Progenitor cell of endocrine pancreas (in vitro differentiated cells): ENCODE results near the gene AGBL1. TPM values are rescaled to one million over a fixed set of nuclear protein-coding genes. Genes with fewer than 3 reads are reported as not detected.

Experiments
- DNase-seq: peaks from one replicate; pipeline ENCODE4 v3.0.0; 2021; ENCODE audit warnings: low spot score; ENCODE audit not compliant: unreplicated experiment
- H3K27ac Mint-ChIP-seq: 2 replicates; pipeline ENCODE4 v1.8.0; 2021; ENCODE audit warnings: mild to moderate bottlenecking, moderate library complexity, mixed read lengths
- H3K27me3 Mint-ChIP-seq: 2 replicates; pipeline ENCODE4 v1.8.0; 2021; ENCODE audit warnings: mixed read lengths
- H3K36me3 Mint-ChIP-seq: 2 replicates; pipeline ENCODE4 v1.8.0; 2022; ENCODE audit warnings: mixed read lengths; ENCODE audit not compliant: insufficient read depth
- H3K4me1 Mint-ChIP-seq: 2 replicates; pipeline ENCODE4 v1.8.0; 2021; ENCODE audit warnings: low read depth, mixed read lengths
- H3K4me3 Mint-ChIP-seq: 2 replicates; pipeline ENCODE4 v1.8.0; 2021; ENCODE audit warnings: low read depth, mild to moderate bottlenecking, moderate library complexity, mixed read lengths
- H3K9me3 Mint-ChIP-seq: 2 replicates; pipeline ENCODE4 v1.8.0; 2021; ENCODE audit warnings: low read depth, mixed read lengths
- total RNA-seq: library from RNA; stranded (reverse); gene quantifications from 2 replicates; pipeline ENCODE4 v1.2.1, GENCODE V29; 2021
- TF ChIP-seq, protein P1 (sequence below): fragments of 200-600 bp; sonication (generic); IDR thresholded peaks from one replicate; pipeline ENCODE4 v1.5.0; 2021; ENCODE audit warnings: antibody characterized with exemption, mild to moderate bottlenecking; ENCODE audit not compliant: unreplicated experiment

The AGBL1 gene
- total RNA-seq, 1 donor from 2014 or later = not detected

DNA sequence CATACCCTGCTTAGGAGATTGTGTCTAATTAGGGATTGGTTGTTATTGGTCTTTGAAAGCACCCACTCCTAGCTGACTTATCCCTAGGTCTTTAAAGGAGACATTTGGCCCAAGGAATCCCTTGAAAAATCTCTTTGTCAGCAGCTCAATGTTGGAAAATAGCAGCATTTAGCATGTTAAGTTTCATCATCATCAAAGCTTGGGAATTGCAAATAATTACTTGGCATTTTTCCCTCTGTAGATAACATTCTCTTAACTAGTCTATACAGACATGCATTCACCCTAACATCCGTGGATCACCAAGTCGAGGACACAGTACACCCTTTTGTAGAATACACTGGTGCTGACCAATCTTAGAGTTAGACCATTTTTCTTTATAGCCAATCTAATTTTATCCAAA is 332.2 kb downstream of the AGBL1 start:
- Mint-ChIP-seq H3K36me3 (no peaks in the 10 kb centered on the region), H3K27ac (no peak overlapping the region), H3K4me1 (no peaks in the 10 kb centered on the region), H3K4me3 (no peak overlapping the region), H3K9me3 (no peaks in the 10 kb centered on the region), H3K27me3 (no peaks in the 10 kb centered on the region)
- no peak for DNase-seq
- TF ChIP-seq, protein P1, sequence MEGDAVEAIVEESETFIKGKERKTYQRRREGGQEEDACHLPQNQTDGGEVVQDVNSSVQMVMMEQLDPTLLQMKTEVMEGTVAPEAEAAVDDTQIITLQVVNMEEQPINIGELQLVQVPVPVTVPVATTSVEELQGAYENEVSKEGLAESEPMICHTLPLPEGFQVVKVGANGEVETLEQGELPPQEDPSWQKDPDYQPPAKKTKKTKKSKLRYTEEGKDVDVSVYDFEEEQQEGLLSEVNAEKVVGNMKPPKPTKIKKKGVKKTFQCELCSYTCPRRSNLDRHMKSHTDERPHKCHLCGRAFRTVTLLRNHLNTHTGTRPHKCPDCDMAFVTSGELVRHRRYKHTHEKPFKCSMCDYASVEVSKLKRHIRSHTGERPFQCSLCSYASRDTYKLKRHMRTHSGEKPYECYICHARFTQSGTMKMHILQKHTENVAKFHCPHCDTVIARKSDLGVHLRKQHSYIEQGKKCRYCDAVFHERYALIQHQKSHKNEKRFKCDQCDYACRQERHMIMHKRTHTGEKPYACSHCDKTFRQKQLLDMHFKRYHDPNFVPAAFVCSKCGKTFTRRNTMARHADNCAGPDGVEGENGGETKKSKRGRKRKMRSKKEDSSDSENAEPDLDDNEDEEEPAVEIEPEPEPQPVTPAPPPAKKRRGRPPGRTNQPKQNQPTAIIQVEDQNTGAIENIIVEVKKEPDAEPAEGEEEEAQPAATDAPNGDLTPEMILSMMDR = no peak

DNA sequence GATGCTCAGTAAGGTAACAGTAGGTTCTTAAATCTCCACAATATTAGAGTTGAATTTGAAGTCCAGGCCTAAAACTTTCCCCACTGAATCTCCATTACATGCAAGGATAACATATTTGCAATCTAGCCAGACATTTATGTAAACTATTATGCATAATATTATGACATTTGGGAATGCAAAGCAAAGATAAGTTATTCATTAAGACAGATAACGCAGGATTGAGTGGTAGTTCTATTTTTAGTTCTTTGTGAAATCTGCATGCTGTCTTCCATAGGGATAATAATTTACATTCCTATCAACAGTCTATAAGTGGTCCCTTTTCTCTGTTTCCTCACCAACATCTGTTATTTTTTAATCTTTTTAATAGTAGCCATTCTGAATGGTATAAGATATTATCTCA is 333.5 kb downstream of the AGBL1 start:
- Mint-ChIP-seq H3K9me3 (no peaks in the 10 kb centered on the region), H3K27ac (no peak overlapping the region), H3K4me3 (no peak overlapping the region), H3K36me3 (no peaks in the 10 kb centered on the region), H3K27me3 (no peaks in the 10 kb centered on the region), H3K4me1 (no peaks in the 10 kb centered on the region)
- TF ChIP-seq, protein P1 = no peak
- DNase-seq = no peak

DNA sequence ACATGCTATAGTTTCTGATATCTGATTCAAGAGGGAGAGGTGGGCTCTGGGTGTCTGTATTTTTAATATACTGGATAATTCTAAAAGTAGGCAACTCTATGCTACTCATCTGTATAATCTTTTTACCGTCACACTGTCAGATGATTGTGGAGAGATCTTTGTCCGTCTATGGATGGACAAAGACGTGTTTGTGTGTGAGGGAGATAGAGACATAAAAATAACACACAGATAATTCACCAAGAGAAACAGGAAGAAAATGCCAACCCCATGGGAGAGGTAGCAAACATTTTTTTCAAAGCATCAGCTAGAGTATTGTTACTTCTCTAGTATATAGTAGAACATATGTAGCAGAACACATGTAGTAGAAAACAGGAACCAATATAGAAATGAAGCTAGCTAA is 346.1 kb downstream of the AGBL1 start:
- Mint-ChIP-seq H3K27me3 (no peaks in the 10 kb centered on the region), H3K4me1 (peaks cover 1% of the 10 kb centered on the region), H3K27ac (no peak overlapping the region), H3K36me3 (no peaks in the 10 kb centered on the region), H3K9me3 (peaks cover 17% of the 10 kb centered on the region), H3K4me3 (no peak overlapping the region)
- TF ChIP-seq, protein P1 = no peak
- DNase-seq = no peak

DNA sequence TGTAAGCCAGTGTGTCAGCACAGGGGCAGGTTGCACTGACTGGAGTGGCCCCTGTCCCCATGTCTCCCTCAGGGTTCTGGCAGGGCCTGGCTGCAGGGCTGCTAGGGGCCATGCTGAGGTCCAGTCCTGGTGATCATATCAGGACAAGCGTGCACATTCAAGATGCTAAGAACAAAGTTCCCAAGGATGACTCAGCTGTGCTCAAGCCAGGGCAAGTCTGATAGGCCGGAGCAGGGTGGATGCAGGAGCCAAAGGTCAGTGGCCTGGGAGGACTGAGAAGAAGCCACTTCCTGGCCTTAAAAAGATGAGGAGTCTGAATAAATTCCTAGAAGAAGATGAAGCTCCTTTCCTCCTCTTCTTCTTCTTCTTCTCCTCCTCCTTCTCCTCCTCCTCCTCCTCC is 353.2 kb downstream of the AGBL1 start:
- TF ChIP-seq, protein P1 = no peak

DNA sequence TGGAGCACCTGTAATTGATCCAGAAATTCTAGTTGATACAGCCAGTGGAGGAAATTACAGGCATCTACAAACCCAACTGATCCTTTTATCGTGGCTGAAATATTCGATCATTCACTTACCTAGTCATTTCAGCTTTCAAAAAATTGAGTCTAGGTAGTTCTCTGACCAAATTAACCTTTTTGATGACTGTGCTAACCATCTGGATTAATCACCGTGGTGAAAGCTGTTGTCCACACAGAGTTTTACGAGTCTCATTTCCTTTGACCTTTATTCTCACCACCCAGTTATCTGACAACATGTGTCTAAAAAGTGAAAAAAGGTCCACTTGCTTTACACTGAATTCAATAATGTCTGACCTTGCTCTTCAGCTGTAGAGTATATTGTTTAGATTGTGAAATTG is 354.3 kb downstream of the AGBL1 start:
- no peak overlapping the region for H3K4me3 Mint-ChIP-seq
- no peak overlapping the region for H3K27ac Mint-ChIP-seq
- no peaks in the 10 kb centered on the region for H3K9me3 Mint-ChIP-seq
- DNase-seq = no peak
- TF ChIP-seq, protein P1 = no peak
- no peaks in the 10 kb centered on the region for H3K27me3 Mint-ChIP-seq
- H3K4me1 Mint-ChIP-seq = peaks cover 6% of the 10 kb centered on the region
- no peaks in the 10 kb centered on the region for H3K36me3 Mint-ChIP-seq

More for the DNA sequence above, 353.2 kb downstream of the AGBL1 start:
- Mint-ChIP-seq H3K27me3 (no peaks in the 10 kb centered on the region), H3K4me1 (peaks cover 5% of the 10 kb centered on the region), H3K4me3 (no peak overlapping the region), H3K9me3 (no peaks in the 10 kb centered on the region), H3K27ac (no peak overlapping the region), H3K36me3 (no peaks in the 10 kb centered on the region)
- DNase-seq = no peak
